Measurements from ENCODE around the gene PNISR. TPM values are rescaled to one million over a fixed set of nuclear protein-coding genes. Genes with fewer than 3 reads are reported as not detected.
"Not testable (repeated sequence)": the region's sequence is repeated elsewhere in the genome, so short reads cannot be mapped to it uniquely, and the experiment has no call there.

PNISR gene
- total RNA-seq, 1 experiment from 2014 or later, result 91.3 TPM

DNA sequence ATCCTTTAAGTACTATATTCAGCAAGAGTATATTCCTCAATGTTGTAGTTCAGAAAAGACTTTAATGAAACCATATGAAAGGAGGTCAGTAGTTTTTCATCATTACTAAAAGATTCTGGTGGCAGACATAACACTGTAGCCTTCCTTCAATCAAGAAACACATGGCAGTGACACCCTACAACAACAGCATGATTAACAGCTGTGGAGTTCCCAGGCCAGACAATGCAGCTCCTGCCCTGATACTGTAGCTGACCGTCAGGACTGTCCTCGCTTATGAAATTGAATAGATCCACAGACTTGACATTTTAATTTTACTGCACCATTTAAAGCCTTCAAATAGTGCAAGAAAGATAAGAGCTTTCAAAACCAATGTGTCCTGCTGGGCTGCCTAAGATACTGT, 46.5 kb upstream of the PNISR start:
- H3K9me3 ChIP-seq (ENCODE audit: control insufficient read depth, insufficient read depth, low read depth, low read length), result no peaks in the 10 kb centered on the region
- POLR2A ChIA-PET, result interaction anchor here (1.2 kb wide), 1 partner anchor 100 kb away, joined by 14 read pairs; no protein-coding TSS in a partner anchor
- intact Hi-C loops (cut with micrococcal nuclease; ENCODE audit: unreplicated experiment), result no loop called here
- TF ChIP-seq TCF7L2 (IDR thresholded peaks at IDR 0.05; ENCODE audit: low read depth, low read length) (no peak), SIN3A (IDR thresholded peaks at IDR 0.05; ENCODE audit: borderline replicate concordance, insufficient read depth, low read depth, low read length) (no peak), POLR2AphosphoS5 (IDR thresholded peaks at IDR 0.05; ENCODE audit: low read depth, low read length) (no peak)
- TF ChIP-seq, protein P1, sequence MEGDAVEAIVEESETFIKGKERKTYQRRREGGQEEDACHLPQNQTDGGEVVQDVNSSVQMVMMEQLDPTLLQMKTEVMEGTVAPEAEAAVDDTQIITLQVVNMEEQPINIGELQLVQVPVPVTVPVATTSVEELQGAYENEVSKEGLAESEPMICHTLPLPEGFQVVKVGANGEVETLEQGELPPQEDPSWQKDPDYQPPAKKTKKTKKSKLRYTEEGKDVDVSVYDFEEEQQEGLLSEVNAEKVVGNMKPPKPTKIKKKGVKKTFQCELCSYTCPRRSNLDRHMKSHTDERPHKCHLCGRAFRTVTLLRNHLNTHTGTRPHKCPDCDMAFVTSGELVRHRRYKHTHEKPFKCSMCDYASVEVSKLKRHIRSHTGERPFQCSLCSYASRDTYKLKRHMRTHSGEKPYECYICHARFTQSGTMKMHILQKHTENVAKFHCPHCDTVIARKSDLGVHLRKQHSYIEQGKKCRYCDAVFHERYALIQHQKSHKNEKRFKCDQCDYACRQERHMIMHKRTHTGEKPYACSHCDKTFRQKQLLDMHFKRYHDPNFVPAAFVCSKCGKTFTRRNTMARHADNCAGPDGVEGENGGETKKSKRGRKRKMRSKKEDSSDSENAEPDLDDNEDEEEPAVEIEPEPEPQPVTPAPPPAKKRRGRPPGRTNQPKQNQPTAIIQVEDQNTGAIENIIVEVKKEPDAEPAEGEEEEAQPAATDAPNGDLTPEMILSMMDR (IDR thresholded peaks at IDR 0.05), result no peak
- TF ChIP-seq, protein P2, sequence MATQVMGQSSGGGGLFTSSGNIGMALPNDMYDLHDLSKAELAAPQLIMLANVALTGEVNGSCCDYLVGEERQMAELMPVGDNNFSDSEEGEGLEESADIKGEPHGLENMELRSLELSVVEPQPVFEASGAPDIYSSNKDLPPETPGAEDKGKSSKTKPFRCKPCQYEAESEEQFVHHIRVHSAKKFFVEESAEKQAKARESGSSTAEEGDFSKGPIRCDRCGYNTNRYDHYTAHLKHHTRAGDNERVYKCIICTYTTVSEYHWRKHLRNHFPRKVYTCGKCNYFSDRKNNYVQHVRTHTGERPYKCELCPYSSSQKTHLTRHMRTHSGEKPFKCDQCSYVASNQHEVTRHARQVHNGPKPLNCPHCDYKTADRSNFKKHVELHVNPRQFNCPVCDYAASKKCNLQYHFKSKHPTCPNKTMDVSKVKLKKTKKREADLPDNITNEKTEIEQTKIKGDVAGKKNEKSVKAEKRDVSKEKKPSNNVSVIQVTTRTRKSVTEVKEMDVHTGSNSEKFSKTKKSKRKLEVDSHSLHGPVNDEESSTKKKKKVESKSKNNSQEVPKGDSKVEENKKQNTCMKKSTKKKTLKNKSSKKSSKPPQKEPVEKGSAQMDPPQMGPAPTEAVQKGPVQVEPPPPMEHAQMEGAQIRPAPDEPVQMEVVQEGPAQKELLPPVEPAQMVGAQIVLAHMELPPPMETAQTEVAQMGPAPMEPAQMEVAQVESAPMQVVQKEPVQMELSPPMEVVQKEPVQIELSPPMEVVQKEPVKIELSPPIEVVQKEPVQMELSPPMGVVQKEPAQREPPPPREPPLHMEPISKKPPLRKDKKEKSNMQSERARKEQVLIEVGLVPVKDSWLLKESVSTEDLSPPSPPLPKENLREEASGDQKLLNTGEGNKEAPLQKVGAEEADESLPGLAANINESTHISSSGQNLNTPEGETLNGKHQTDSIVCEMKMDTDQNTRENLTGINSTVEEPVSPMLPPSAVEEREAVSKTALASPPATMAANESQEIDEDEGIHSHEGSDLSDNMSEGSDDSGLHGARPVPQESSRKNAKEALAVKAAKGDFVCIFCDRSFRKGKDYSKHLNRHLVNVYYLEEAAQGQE (IDR thresholded peaks at IDR 0.05; ENCODE audit: insufficient read depth in 1 of 2, low read depth in 2 of 2, low read length in 1 of 2), result no peak
- BruUV-seq (replicated peaks), result no TSS peak
- DNase-seq (ENCODE audit: low read depth, low spot score), result no peak
- H3K36me3 ChIP-seq (ENCODE audit: control insufficient read depth, insufficient read depth, low read length), result no peaks in the 10 kb centered on the region
- CTCF ChIA-PET, result no interaction called here
- H3K4me1 ChIP-seq (ENCODE audit: control insufficient read depth, insufficient read depth, low read length), result no peaks in the 10 kb centered on the region
- H3K4me3 ChIP-seq (ENCODE audit: low read depth in 2 of 2, low read length in 2 of 2), result no peak overlapping the region
- no peak for ATAC-seq
- in situ Hi-C loops (cut with HindIII; ENCODE audit: low pct_unique_long_range_greater_than_20kb, low sequenced_read_pairs), result no loop called here
- H3K27me3 ChIP-seq (ENCODE audit: control insufficient read depth, insufficient read depth, low read length), result no peaks in the 10 kb centered on the region
- H3K27ac ChIP-seq (ENCODE audit: low read length), result no peak overlapping the region

DNA sequence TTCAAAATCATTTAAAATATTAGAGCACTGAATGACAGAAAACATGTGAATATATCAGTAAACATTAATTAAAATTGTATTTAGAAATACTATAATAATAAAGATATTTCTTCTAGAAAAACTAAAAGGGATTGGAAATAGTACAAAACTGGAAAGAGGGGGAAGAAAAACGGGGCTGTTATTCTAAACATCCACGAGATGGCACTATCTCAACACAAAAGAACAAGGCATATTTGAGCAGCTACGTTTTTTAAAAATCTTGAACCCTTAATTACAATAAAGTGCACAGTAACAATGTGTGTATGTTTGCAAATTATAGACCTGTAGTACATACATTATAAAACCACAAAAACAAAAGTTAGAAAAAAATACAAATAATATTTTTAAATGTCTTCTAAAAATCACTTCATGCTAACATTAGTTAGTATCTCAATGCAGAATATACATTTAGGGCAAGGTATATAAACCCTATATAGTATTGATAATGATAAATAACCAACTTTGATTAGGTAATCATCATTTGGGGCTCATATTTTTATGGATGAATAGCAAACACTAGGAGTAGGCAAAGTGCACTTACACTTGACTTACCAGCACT, 42.5 kb upstream of the PNISR start:
- in situ Hi-C loops (cut with HindIII; ENCODE audit: low pct_unique_long_range_greater_than_20kb, low sequenced_read_pairs) (no loop called here), intact Hi-C loops (cut with micrococcal nuclease; ENCODE audit: unreplicated experiment) (loop anchor here (1.0 to 5.0 kb wide), 2 partner anchors 279 to 355 kb away; no protein-coding TSS in a partner anchor)
- no peak overlapping the region for H3K27ac ChIP-seq (ENCODE audit: low read length)
- DNase-seq (ENCODE audit: low read depth, low spot score), result no peak
- no peaks in the 10 kb centered on the region for H3K27me3 ChIP-seq (ENCODE audit: control insufficient read depth, insufficient read depth, low read length)
- H3K4me3 ChIP-seq (ENCODE audit: low read depth in 2 of 2, low read length in 2 of 2), result no peak overlapping the region
- ChIA-PET CTCF (interaction anchor here (0.8 to 1.5 kb wide), 3 partner anchors 137 to 632 kb away, joined by 3 read pairs; no protein-coding TSS in a partner anchor), POLR2A (interaction anchor here (0.6 kb wide), 1 partner anchor 47 kb away, joined by 4 read pairs; no protein-coding TSS in a partner anchor)
- H3K9me3 ChIP-seq (ENCODE audit: control insufficient read depth, insufficient read depth, low read depth, low read length), result no peaks in the 10 kb centered on the region
- TF ChIP-seq POLR2AphosphoS5 (IDR thresholded peaks at IDR 0.05; ENCODE audit: low read depth, low read length) (no peak), TCF7L2 (IDR thresholded peaks at IDR 0.05; ENCODE audit: low read depth, low read length) (no peak), SIN3A (IDR thresholded peaks at IDR 0.05; ENCODE audit: borderline replicate concordance, insufficient read depth, low read depth, low read length) (no peak)
- TF ChIP-seq, protein P2 (IDR thresholded peaks at IDR 0.05; ENCODE audit: insufficient read depth in 1 of 2, low read depth in 2 of 2, low read length in 1 of 2), result no peak
- TF ChIP-seq, protein P1 (IDR thresholded peaks at IDR 0.05), result peak; percentile 73; the same call in 1 of the 2 replicates
- ATAC-seq, result no peak
- no peaks in the 10 kb centered on the region for H3K4me1 ChIP-seq (ENCODE audit: control insufficient read depth, insufficient read depth, low read length)
- BruUV-seq (replicated peaks), result no TSS peak
- peaks cover 10% of the 10 kb centered on the region for H3K36me3 ChIP-seq (ENCODE audit: control insufficient read depth, insufficient read depth, low read length)

DNA sequence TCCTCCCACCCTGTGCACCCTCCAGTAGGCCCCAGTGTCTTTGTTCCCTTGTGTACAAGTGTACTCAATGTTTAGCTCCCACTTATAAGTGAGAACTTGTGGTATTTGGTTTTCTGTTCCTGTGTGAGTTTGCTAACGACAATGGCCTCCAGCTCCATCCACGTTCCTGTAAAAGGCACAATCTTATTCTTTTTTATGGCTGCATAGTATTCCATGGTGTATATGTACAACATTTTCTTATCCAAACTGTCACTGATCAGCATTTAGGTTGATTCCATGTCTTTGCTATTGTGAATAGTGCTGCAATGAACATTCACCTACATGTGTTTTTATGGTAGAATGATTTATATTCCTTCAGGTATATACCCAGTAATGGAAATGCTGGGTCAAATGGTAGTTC, 34.0 kb upstream of the PNISR start:
- BruUV-seq (replicated peaks), result TSS peak; percentile 22
- CTCF ChIA-PET; intact Hi-C loops (cut with micrococcal nuclease; ENCODE audit: unreplicated experiment): not testable (repeated sequence)

More for the DNA sequence above, 34.0 kb upstream of the PNISR start:
- ATAC-seq; H3K36me3 ChIP-seq (ENCODE audit: control insufficient read depth, insufficient read depth, low read length); in situ Hi-C loops (cut with HindIII; ENCODE audit: low pct_unique_long_range_greater_than_20kb, low sequenced_read_pairs); H3K4me3 ChIP-seq (ENCODE audit: low read depth in 2 of 2, low read length in 2 of 2); DNase-seq (ENCODE audit: low read depth, low spot score); H3K9me3 ChIP-seq (ENCODE audit: control insufficient read depth, insufficient read depth, low read depth, low read length); H3K27ac ChIP-seq (ENCODE audit: low read length); H3K27me3 ChIP-seq (ENCODE audit: control insufficient read depth, insufficient read depth, low read length); POLR2A ChIA-PET; H3K4me1 ChIP-seq (ENCODE audit: control insufficient read depth, insufficient read depth, low read length): not testable (repeated sequence)

All from Panc1 (cell line).